ENCODE measurements around the gene RAP1GAP2. TPM values are rescaled to one million over a fixed set of nuclear protein-coding genes. Genes with fewer than 3 reads are reported as not detected.
A peak's percentile ranks its signal among the peaks of the same experiment; 100 is the strongest.
"Not testable (repeated sequence)": the region's sequence is repeated elsewhere in the genome, so short reads cannot be mapped to it uniquely, and the experiment has no call there.

The RAP1GAP2 gene
- polyA plus RNA-seq, 1 donor = 1.8 TPM

DNA sequence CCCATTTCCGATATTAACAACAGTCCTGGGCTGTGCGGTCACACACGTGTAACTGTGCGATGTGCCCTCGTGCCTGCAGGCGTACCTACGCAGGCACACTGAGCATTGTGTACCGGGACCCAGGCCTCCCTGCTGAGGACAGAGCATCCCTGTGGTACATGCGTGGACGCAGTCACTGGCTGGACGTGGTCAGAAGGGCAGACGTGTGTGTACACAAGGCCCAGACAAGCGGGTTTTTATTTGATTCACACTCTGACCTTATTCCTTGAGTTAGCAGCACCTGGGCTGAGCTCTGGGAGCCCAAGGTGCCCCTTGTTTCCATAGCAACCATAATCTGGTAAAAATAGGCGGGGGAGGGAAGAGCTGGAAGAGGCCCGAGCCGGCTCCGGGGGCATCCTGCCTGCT is 19.5 kb downstream of the RAP1GAP2 start:
- no peak for DNase-seq

DNA sequence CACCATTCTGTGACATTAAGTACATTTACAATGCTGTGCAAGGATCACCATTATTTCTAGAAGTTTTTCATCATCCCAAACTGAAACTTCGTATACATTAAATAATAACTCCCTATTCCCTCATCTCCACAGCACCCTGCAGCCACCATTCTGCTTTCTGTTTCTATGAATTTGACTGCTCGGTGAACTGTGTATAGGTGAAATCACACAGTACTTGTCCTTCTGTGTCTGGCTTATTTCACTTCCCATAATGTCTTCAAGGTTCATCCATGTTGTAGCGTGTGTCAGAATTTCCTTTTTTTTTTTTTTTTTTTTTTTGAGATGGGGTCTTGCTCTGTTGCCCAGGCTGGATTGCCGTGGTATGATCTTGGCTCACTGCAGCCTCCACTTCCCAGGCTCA is 20.4 kb downstream of the RAP1GAP2 start:
- DNase-seq = no peak

DNA sequence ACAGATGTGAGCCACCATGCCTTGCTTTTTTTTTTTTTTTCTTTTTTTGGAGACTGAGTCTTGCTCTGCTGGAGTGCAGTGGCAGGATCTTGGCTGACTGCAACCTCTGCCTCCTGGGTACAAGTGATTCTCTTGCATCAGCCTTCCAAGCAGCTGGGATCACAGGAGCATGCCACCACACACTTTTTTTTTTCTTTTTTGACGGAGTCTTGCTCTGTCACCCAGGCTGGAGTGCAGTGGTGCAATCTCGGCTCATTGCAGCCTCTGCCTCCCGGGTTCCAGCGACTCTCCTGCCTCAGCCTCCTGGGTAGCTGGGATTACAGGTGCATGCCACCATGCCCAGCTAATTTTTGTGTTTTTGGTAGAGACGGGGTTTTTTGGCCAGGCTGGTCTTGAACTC is 23.1 kb downstream of the RAP1GAP2 start:
- DNase-seq = not testable (repeated sequence)

DNA sequence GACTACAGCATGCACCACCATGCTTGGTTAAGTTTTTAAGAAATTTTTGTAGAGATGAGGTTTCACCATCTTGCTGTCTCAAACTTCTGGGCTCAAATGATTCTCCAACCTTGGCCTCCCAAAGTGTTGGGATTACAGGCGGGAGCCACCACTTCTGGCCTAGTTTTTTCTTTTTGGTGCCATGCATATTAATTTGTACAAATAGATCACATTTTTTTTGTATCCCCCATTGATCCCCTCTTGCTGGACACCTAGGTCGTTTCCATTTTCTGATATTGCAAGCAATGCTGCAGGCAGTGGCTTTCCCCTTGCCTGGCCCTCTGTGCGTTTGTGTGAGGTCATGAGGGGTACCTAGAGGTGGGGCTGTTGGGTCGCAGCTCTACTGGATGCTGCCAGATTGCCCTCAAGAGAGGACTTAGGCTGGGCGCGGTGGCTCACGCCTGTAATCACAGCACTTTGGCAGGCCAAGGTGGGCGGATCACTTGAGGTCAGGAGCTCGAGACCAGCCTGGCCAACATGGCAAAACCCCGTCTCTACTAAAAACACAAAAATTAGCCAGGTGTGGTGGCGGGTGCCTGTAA is 23.8 kb downstream of the RAP1GAP2 start:
- no peak for DNase-seq

DNA sequence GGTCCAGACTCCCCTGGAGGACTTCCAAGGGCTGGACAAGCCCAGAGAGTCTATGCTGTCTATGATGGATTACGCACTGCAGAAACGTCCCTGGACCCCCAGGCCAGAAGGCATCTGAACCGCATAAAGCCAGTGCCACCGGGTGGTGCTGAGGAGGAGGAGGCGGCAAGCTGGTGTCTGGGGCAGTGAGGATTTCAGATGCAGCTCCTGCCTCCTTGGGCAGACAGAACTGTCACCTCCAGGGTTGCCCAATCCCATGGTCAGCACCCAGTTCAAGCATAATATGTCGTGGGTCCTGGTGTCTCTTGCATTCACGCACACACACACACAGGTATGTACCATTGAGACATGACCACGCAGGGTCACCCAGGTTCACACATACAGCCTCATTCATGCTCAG is 25.6 kb downstream of the RAP1GAP2 start:
- no peak for DNase-seq

DNA sequence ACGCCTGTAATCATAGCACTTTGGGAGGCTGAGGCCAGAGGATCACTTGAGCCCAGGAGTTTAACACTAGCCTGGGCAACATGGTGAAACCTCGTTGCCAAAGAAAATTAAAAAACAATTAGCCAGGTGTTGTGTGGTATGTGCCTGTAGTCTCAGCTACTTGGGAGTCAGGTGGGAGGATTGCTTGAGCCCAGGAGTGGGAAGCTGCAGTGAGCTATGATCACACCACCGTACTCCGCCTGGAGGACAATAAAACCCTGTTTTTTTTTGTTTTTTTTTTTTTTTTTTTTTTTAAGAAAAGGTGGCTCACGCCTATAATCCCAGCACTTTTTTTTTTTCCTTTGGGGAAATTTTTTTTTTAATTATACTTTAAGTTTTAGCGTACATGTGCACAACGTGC is 26.1 kb downstream of the RAP1GAP2 start:
- no peak for DNase-seq

DNA sequence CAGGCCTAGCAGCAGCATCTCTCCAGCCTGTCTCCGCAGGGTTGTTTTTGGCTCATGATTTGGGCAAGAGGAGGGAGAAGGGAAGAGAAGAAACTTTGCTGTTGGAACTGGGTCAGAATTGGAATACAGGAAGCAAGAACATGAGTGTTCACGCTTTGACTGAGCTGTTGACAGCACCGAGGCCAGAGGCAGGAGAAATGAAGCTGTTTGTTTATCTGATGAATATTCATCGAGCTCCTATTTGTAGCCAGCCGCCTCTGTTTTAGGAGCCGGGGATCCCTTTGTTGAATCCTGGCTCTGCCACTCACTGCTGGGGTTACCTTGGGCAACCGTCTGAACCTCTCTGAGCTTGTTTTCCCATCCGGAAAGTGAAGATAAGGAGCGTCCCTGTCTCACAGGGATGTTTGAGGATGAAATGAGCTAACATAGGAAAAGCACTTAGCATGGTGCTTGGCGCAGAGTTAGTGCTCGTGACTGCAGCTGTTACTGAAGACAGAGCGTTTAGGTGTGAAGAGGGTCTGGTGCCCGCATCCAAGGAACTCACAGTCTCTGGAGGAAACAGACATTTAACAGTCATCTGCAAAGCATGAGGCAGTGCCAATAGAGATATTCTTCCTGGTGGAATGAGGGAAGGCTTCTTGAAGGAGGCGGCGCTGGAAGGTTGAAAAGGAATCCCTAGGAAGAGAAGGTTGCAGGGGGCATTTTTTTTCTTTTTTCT is 29.2 kb downstream of the RAP1GAP2 start:
- DNase-seq = no peak

DNA sequence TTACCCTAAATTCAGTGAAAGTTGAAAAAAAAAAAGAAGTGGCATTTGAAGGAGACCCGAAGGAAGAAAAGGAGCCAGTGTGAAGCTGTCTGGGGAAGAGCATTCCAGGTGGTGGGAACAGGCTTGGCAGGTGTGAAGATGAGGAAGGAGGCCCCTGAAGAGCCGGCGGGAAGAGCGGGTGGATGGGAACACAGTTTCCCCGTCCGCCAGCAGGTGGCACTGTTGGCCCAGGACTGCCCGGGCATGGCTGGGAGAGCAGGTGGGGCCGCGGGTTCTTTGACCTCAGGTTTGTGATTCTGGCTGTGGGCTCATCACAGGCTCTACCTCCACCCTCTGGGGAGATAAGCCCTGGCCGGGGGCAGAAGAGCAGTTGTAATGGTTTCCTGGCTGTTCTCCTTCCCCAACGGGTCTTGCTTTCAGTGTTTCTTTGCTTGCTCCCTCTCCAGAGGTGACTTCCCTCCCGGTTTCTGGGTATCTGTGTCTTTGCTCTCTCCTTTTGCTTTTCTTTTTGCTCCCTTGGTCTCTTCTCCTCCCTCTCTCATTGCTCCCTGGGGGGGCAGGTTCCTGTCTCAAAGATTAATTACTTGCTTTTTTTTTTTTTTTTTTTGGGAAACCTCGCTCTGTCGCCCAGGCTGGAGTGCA is 32.3 kb downstream of the RAP1GAP2 start:
- peak; percentile 46 for DNase-seq

DNA sequence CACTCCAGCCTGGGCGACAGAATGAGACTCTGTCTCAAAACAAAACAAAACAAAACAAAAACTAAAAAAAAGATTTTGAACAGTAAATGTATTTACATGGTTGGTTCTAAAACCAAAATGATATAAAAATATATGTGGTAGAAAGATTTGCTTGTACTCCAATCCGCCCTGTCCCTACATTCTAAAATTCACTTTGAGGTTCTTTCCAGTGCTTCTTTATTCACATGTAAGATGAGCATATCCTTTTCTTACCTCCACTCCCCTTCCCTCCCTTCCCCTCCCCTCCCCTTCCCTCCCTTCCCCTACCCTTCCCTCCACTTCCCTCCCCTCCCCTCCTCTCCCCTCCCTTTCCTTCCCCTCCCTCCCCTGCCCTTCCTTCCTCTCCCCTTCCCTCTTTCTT is 34.4 kb downstream of the RAP1GAP2 start:
- DNase-seq = no peak

DNA sequence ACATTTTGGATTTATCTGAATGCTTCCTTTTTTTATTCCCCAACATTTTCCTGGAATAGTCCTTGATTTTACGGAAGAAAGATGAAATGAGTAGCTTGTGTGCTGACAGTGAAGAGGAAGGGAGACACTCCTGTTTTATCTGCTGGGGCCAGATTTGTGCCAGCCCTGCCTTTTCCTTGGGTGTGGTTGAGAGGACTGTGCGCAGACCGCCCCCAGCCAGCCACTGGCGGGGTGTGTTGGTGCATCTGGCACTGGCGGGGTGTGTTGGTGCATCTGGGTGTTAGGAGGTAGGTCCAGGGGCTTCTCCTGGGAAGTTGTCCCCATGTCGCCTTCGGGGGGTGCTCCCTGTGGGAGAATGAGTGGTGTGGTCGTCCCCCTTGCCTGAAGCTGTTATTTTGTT is 39.5 kb downstream of the RAP1GAP2 start:
- DNase-seq = no peak

DNA sequence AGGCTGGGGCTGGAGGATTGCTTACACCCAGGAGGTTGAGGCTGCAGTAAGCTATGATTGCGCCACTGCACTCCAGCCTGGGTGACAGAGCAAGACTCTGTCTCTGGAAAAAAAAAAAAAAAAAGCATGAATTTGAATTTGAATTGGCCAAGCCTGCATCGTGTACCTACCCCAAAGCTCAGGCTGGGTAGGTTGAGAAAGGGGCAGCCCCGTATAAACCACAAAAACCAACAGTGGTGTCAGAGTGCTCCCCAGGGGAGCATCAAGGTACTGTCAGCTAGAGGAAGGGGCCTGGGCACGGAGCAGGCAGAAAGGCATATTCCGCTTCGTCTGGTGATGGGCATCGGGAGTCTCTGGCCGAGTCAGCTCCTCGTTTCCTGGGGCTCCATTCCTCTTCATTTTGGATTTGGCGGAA is 40.9 kb downstream of the RAP1GAP2 start:
- no peak for DNase-seq

DNA sequence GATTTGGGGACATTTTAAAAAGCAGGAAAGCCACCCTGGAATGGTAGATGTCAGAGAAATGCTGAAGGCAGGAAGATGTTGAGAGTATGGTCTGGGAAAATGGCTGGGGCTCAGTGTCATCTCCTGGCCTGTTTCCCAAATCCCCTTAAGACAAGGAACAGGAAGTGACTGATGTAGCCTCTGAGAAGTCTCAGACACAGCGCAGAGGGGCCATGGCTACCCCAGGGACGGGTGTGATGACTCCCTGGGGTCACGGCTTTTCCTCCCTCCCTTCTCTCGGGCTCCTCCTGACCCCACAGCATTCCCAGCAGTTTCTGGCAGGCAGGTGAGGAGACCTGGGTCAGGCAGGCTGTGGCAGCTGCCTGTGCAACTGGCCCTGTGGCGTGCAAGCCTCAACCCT is 45.4 kb downstream of the RAP1GAP2 start:
- DNase-seq = no peak

DNA sequence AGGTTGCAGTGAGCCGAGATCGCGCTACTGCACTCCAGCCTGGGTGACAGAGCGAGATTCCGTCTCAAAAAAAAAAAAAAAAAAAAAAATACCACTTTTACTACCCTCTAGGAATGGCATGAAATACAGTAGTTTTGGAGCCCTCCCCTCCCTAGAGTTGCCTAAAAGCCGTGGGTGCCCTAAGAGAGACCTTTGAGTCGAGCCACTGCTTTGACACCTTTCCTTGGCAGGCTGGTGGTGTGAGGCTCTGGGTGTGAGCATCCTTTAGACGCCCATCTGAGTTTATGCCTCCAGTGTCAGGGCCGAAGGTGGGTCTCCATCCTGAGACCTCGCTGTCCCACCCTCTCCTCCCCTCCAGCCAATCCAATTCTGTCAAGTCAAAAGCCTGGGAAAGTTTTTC is 46.2 kb downstream of the RAP1GAP2 start:
- DNase-seq = no peak

DNA sequence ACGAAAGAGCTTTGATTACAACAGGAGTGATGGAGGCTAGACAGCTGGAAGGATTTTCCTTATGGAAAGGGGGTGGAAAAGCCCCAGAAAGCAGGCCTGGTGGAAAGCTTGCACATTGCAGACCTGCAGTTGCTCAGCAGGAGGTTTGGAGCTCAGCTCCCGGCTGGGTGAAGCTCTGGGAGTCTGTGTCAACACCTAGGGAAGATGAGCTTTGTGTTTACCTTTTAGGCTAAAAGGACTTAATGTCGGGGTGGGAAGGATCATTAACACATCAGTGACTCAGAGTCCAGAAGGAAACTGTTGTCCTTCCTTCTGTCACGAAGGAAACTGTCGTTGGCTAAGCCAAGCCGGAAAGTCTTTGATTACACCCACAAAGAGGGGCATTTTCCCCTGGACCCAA is 48.2 kb downstream of the RAP1GAP2 start:
- DNase-seq = no peak

DNA sequence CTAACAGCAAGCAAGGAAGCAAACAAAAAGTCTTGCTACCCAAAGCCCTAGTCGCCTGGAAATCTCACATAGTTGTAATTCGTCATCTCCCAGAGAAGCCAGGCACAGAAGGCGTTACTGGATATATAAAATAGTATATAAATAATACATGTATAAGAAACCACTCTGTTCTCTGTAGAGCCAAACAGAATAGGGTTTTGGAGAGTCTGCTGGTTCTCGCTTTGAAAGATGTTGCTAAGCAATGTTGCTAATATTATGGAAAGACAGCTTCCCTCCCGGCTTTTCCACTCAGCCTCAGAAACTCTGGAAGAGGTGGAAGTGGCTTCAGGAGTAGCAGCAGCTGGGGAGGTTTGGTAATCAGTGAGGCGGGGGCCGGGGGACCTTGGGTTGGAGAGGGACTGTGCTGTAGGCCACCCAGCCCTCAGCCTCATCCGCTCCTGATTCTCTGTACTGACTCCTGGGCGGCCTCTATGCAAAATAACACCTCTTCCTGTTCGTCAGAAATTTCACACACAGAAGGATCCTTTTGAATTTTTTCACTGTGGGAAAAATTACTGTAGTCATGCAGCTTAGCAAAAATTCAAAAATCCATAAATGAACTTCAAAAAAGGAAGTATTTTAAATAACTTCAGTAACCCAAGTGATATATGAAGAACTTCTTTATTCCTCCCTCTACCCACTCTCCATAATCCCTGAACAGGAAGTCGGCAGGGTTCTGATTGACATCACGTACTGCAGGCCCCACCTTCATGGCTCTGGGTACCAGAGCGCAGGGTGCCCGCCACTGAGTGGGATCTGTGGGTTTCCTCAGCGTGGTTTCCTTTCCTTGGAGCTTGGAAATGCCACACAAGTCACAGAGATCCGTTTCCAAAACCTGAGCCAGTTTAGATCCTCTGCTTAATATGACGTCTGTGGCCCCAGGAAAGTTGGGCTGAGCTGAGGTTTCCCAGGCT is 51.4 kb downstream of the RAP1GAP2 start:
- no peak for DNase-seq

DNA sequence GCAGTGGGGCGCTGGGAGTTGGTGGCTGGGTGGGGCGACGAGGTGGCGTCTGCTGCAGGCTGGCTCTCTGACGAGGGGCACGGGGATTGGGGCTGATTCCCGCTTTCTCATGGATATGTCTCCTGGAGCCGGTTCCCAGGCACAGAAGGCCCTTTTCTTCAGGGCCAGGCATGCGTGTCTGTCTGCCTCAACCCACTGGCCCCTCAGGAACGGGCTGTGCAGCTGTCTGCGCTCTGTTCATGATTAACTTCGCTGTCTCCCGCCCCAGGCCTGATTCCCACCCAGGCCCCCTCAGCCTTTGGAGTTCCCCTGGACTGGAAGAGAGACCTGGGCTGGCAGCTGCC is 53.1 kb downstream of the RAP1GAP2 start:
- DNase-seq = no peak

DNA sequence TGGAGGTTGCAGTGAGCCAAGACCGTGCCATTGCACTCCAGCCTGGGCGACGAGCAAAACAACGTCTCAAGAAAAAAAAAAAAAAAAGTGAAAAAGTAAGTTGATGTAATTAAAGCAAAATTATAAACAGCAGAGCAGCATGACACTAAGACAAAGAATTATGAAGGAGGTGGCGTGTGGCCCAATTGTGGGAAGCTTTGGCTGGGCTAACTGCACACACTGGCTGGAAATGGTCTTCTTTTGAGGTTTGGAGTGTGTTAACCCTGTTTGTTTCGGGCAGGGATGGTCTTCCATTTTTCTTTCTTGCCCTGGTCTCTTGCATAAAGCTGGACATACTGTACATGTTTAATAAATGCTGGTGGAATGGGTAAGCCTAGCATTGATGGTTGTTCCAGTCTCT is 54.8 kb downstream of the RAP1GAP2 start:
- no peak for DNase-seq

DNA sequence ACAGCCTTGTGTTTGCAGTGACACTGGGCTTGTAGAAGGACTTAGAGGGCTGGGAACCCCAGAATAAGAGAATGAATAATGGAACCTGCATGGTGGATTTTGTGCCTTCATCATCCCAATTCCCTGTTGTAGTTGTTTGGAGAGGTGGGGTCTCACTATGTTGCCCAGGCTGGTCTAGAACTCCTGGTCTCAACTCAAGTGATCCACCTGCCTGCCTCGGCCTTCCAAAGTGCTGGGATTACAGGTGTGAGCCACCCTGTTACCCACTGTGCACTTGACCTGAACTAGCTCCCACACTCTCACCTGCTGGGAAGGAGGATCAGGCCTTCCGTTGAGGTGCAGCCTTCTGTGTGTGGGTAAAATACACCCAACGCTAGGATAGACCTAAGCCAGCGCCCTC is 55.4 kb downstream of the RAP1GAP2 start:
- DNase-seq = no peak

DNA sequence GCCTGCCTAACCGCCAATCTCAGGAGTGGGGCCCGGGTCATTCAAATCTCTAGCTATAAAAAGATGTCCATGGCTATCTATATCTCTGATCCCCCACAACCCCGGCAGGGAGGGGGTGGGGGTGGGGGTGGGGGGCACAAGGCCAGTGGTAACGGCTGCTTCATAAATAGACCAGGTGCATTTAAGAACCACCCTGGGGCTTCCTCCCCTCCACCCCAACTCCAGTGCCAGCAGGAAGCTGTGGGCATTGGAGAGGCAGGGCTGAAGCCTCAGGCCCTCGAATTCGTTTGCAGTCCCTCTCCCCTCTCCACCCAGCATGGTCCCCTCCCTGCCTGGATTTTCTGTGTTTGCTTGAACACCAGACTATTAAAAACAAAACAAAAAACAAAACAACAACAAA is 56.0 kb downstream of the RAP1GAP2 start:
- DNase-seq = no peak

DNA sequence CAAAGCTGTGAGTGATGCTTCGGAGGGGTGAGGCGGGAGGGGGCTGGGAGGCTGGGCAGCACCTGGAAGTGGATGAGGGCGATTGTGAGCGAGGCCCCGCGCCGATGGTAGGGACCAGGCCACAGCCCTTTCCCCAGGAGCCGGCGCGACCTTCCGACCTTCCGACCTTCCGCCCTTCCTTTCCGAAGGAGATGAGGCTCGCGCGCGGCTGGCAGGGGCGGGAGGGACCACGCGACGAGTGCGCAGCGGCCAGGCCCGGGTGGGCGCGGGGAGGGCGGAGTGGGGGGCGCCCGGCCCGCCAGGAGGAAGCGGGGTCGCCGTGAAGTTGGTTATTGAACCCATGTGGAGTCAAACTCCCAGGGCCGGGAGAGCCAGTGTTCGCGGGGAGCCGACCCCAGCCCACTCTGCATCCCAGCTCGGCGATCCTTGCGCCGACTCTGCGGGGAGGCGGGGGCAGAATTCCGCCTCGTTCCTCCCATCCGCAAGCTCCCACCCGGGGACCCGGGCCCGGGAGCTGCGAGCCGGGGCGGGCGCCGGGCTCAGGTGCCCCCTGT is 56.6 kb downstream of the RAP1GAP2 start:
- DNase-seq = no peak

DNA sequence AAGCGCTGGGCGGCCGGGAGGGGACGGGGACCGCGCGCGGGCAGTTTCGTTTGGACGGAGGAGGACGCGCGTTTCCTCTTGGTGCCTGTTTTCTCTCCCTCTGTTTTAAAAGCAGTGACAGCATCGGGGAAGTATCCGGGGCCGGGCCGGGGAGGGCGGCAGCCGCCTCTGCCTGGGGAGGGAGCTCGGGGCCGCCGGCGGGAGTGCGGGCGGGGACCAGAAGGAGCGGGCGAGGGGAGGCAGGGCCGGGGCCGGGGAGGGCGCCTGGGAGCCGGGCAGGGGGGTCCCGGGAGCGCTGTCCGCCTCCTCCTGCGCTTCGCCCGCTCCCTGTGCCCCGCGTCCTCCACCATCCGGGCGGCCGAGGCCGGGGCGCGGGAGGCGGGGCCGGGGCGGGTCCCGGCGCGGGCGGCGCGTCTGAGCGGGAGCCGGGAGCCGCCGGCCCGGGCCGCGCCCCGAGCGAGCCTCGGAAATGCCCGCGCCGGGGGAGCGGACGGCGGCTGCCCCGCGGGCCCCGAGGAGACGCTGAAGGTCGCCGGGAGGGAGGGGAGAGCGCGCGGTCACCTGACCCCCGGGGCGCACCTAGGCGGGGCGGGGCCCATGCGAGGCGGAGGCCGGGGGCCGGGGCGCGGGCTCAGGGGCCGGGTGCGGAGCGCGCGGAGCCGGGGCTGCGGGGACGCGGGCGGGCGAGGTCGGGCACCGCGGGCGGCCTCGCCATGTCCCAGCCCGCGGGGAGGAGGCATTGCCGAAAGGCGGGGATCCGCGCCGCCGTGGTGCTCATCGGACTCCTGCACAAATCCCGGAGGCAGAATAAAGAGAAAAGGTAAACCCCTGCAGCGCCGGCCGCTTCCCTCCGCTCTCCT is 57.3 kb downstream of the RAP1GAP2 start:
- peak; percentile 35 for DNase-seq
